Lower leg skin (tissue), 3 donors: ENCODE measurements around the gene HIRIP3.
"Not testable (repeated sequence)": the region's sequence is repeated elsewhere in the genome, so short reads cannot be mapped to it uniquely, and the experiment has no call there.

ENCODE experiments used
- POLR2A ChIP-seq, 2 donors: fragments of 450-650 bp; IDR thresholded peaks; one replicate each; pipeline ENCODE4 v1.6.1; 2016 to 2017; ENCODE audit warnings: antibody characterized with exemption in 2 of 2, mild to moderate bottlenecking in 1 of 2, moderate library complexity in 1 of 2
- TF ChIP-seq, protein P1 (sequence below), 3 donors: fragments of 450-650 bp; IDR thresholded peaks; one replicate each; pipeline ENCODE4 v1.5.1; 2016; ENCODE audit warnings: antibody characterized with exemption in 3 of 3, mild to moderate bottlenecking in 3 of 3, moderate library complexity in 2 of 3

DNA sequence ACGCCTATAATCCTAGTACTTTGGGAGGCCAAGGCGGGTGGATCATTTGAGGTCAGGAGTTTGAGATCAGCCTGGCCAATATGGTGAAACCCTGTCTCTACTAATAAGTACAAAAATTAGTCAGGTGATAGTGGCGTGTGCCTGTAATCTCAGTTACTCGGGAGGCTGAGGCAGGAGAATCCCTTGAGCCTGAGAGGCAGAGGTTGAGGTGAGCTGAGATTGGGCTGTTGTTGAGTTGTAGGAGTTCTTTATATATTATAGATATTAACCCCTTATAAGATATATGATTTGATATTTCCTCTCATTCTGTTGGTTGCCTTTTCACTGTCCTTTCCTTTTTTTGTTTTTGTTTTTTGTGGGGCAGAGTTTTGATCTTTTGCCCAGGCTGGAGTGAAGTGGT is 35.6 kb downstream of the HIRIP3 start:
- TF ChIP-seq, protein P1, sequence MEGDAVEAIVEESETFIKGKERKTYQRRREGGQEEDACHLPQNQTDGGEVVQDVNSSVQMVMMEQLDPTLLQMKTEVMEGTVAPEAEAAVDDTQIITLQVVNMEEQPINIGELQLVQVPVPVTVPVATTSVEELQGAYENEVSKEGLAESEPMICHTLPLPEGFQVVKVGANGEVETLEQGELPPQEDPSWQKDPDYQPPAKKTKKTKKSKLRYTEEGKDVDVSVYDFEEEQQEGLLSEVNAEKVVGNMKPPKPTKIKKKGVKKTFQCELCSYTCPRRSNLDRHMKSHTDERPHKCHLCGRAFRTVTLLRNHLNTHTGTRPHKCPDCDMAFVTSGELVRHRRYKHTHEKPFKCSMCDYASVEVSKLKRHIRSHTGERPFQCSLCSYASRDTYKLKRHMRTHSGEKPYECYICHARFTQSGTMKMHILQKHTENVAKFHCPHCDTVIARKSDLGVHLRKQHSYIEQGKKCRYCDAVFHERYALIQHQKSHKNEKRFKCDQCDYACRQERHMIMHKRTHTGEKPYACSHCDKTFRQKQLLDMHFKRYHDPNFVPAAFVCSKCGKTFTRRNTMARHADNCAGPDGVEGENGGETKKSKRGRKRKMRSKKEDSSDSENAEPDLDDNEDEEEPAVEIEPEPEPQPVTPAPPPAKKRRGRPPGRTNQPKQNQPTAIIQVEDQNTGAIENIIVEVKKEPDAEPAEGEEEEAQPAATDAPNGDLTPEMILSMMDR (IDR thresholded peaks at IDR 0.05) = not testable (repeated sequence)
- TF ChIP-seq POLR2A (IDR thresholded peaks at IDR 0.05) = not testable (repeated sequence)
